Endothelial cell (in vitro differentiated cells): ENCODE results near the gene NDFIP1. TPM values are rescaled to one million over a fixed set of nuclear protein-coding genes. Genes with fewer than 3 reads are reported as not detected.

Source experiments
- DNase-seq: peaks from one replicate; pipeline ENCODE4 v3.0.0; 2021; ENCODE audit warnings: low spot score
- H3K27ac Mint-ChIP-seq: one replicate; pipeline ENCODE4 v1.8.0; 2021; ENCODE audit warnings: mixed read lengths, inconsistent platforms; ENCODE audit not compliant: unreplicated experiment
- H3K27me3 Mint-ChIP-seq: one replicate; pipeline ENCODE4 v1.8.0; 2021; ENCODE audit warnings: mild to moderate bottlenecking, moderate library complexity, mixed read lengths, inconsistent platforms; ENCODE audit not compliant: unreplicated experiment
- H3K36me3 Mint-ChIP-seq: one replicate; pipeline ENCODE4 v1.8.0; 2021; ENCODE audit warnings: mild to moderate bottlenecking, low read depth, mixed read lengths, inconsistent platforms; ENCODE audit not compliant: unreplicated experiment
- H3K4me1 Mint-ChIP-seq: one replicate; pipeline ENCODE4 v1.8.0; 2021; ENCODE audit warnings: mild to moderate bottlenecking, mixed read lengths, inconsistent platforms; ENCODE audit not compliant: unreplicated experiment
- H3K4me3 Mint-ChIP-seq: one replicate; pipeline ENCODE4 v1.8.0; 2021; ENCODE audit warnings: mild to moderate bottlenecking, mixed read lengths, inconsistent platforms; ENCODE audit not compliant: unreplicated experiment
- H3K9me3 Mint-ChIP-seq: one replicate; pipeline ENCODE4 v1.8.0; 2021; ENCODE audit warnings: mixed read lengths, inconsistent platforms; ENCODE audit not compliant: unreplicated experiment
- CTCF ChIP-seq: fragments of 200-600 bp; sonication (generic); IDR thresholded peaks from one replicate; pipeline ENCODE4 v1.5.0; 2021; ENCODE audit warnings: antibody characterized with exemption; ENCODE audit not compliant: unreplicated experiment
- total RNA-seq: library from RNA; stranded (reverse); fragmentation: NEBNext Ultra II Directional; extraction: Animal tissue kit (Norgen Biotek cat#: 25700); gene quantifications from one replicate; pipeline ENCODE4 v1.2.1, GENCODE V29; 2021; ENCODE audit not compliant: unreplicated experiment

NDFIP1 gene
- total RNA-seq, 1 donor from 2014 or later: 34.8 TPM

GRCh38 chr5:142179776-142180387 is 71.3 kb downstream of the NDFIP1 start:
- no peak for TF ChIP-seq CTCF
- Mint-ChIP-seq H3K9me3 (no peaks in the 10 kb centered on the region), H3K27ac (no peak overlapping the region)

GRCh38 chr5:142181096-142181495 is 72.5 kb downstream of the NDFIP1 start:
- DNase-seq: no peak
- Mint-ChIP-seq H3K4me3 (no peak overlapping the region), H3K27me3 (no peaks in the 10 kb centered on the region), H3K4me1 (peaks cover 10% of the 10 kb centered on the region), H3K9me3 (no peaks in the 10 kb centered on the region), H3K27ac (no peak overlapping the region), H3K36me3 (no peaks in the 10 kb centered on the region)
- no peak for TF ChIP-seq CTCF

More at GRCh38 chr5:142179776-142180387, 71.3 kb downstream of the NDFIP1 start:
- Mint-ChIP-seq H3K4me3 (no peak overlapping the region), H3K36me3 (no peaks in the 10 kb centered on the region), H3K27me3 (no peaks in the 10 kb centered on the region), H3K4me1 (peaks cover 21% of the 10 kb centered on the region)
- no peak for DNase-seq

- peaks cover 10% of the 10 kb centered on the region for H3K4me1 Mint-ChIP-seq
- no peaks in the 10 kb centered on the region for H3K9me3 Mint-ChIP-seq
- no peaks in the 10 kb centered on the region for H3K36me3 Mint-ChIP-seq
- no peak for DNase-seq
- H3K4me3 Mint-ChIP-seq: no peak overlapping the region
- H3K27me3 Mint-ChIP-seq: no peaks in the 10 kb centered on the region
- no peak for TF ChIP-seq CTCF
- H3K27ac Mint-ChIP-seq: no peak overlapping the region
Observed at GRCh38 chr5:142181547-142182163, 73.1 kb downstream of the NDFIP1 start.

GRCh38 chr5:142182840-142183239 is 74.3 kb downstream of the NDFIP1 start:
- TF ChIP-seq CTCF: no peak
- H3K4me3 Mint-ChIP-seq: no peak overlapping the region
- H3K9me3 Mint-ChIP-seq: no peaks in the 10 kb centered on the region
- no peak overlapping the region for H3K27ac Mint-ChIP-seq
- DNase-seq: no peak
- H3K27me3 Mint-ChIP-seq: no peaks in the 10 kb centered on the region
- H3K4me1 Mint-ChIP-seq: peaks cover 9% of the 10 kb centered on the region
- H3K36me3 Mint-ChIP-seq: no peaks in the 10 kb centered on the region

GRCh38 chr5:142183561-142183960 is 75.0 kb downstream of the NDFIP1 start:
- no peaks in the 10 kb centered on the region for H3K27me3 Mint-ChIP-seq
- no peaks in the 10 kb centered on the region for H3K9me3 Mint-ChIP-seq
- no peaks in the 10 kb centered on the region for H3K36me3 Mint-ChIP-seq
- H3K4me1 Mint-ChIP-seq: peaks cover 7% of the 10 kb centered on the region
- DNase-seq: no peak
- TF ChIP-seq CTCF: no peak
- no peak overlapping the region for H3K27ac Mint-ChIP-seq
- no peak overlapping the region for H3K4me3 Mint-ChIP-seq
